SU-DHL-6 (cell line): ENCODE measurements around the gene WDR75.

Experiments used
- H2AFZ ChIP-seq: fragments of 200-600 bp; sonication (generic); 2 replicates; pipeline ENCODE4 v1.6.1; 2014; ENCODE audit warnings: low read depth, mild to moderate bottlenecking, moderate library complexity, mixed read lengths, antibody characterized with exemption, low read length; ENCODE audit not compliant: severe bottlenecking
- H3F3A ChIP-seq: fragments of 200-600 bp; shearing (Covaris generic); 2 replicates; pipeline ENCODE4 v1.6.0; 2016; ENCODE audit warnings: antibody characterized with exemption, mild to moderate bottlenecking; ENCODE audit not compliant: insufficient read depth
- H3K27ac ChIP-seq: fragments of 200-600 bp; sonication (generic); 2 replicates; pipeline ENCODE4 v1.5.1; 2016; ENCODE audit warnings: low read depth, mild to moderate bottlenecking, low read length, moderate library complexity, mixed read lengths
- H3K27me3 ChIP-seq: fragments of 200-600 bp; sonication (generic), shearing (Covaris generic); 2 replicates; pipeline ENCODE4 v1.6.0; 2014; ENCODE audit warnings: mild to moderate bottlenecking, low read length
- H3K36me3 ChIP-seq: fragments of 200-600 bp; sonication (generic); 2 replicates; pipeline ENCODE4 v1.6.1; 2014; ENCODE audit warnings: mild to moderate bottlenecking, low read length, mixed read lengths
- H3K4me2 ChIP-seq: fragments of 300-600, 200-600 bp; shearing (Covaris generic), sonication (generic); 2 replicates; pipeline ENCODE4 v1.6.0; 2014; ENCODE audit warnings: low read length, low read depth, mild to moderate bottlenecking; ENCODE audit not compliant: poor library complexity, severe bottlenecking
- H3K4me3 ChIP-seq: fragments of 200-600 bp; sonication (generic); 2 replicates; pipeline ENCODE4 v1.5.1; 2014; ENCODE audit warnings: antibody characterized with exemption, low read length, mild to moderate bottlenecking, mixed read lengths; ENCODE audit not compliant: insufficient read depth, poor library complexity, severe bottlenecking
- H3K79me2 ChIP-seq: fragments of 200-600 bp; sonication (generic); 2 replicates; pipeline ENCODE4 v1.6.1; 2014; ENCODE audit warnings: mild to moderate bottlenecking, low read length, moderate library complexity; ENCODE audit not compliant: insufficient read depth
- H3K9ac ChIP-seq: fragments of 200-600 bp; sonication (generic); 2 replicates; pipeline ENCODE4 v1.7.0; 2014; ENCODE audit warnings: mild to moderate bottlenecking, low read length
- H3K9me2 ChIP-seq: fragments of 200-600 bp; sonication (generic); replicated peaks from 2 replicates; pipeline ENCODE4 v1.6.1; 2014; ENCODE audit warnings: low read length; ENCODE audit not compliant: insufficient read depth
- H3K9me3 ChIP-seq: fragments of 200-600 bp; sonication (generic); 2 replicates; pipeline ENCODE4 v1.6.1; 2014; ENCODE audit warnings: low read length, mixed read lengths; ENCODE audit not compliant: insufficient read depth
- H4K20me1 ChIP-seq: fragments of 200-600 bp; sonication (generic); 2 replicates; pipeline ENCODE4 v1.6.1; 2014; ENCODE audit warnings: low read depth, mild to moderate bottlenecking, antibody characterized with exemption, low read length, moderate library complexity, mixed read lengths
- CTCF ChIP-seq: fragments of 200-600 bp; sonication (generic); IDR thresholded peaks from one replicate; pipeline ENCODE4 v1.5.1; 2017; ENCODE audit warnings: antibody characterized with exemption, mild to moderate bottlenecking, low read length, moderate library complexity; ENCODE audit not compliant: insufficient read depth, poor library complexity, severe bottlenecking
- EZH2phosphoT487 ChIP-seq: fragments of 200-600 bp; sonication (generic), shearing (Covaris generic); conservative IDR thresholded peaks from 2 replicates; pipeline ENCODE4 v1.6.1; 2018; ENCODE audit warnings: mild to moderate bottlenecking, antibody characterized with exemption, low read length, moderate library complexity, mixed read lengths

WDR75 gene

GRCh38 chr2:189402932-189403331 lies 38.3 kb upstream of the WDR75 start:
- no peak overlapping the region for H3K9ac ChIP-seq
- H3K79me2 ChIP-seq: no peaks in the 10 kb centered on the region
- no peak overlapping the region for H3K4me3 ChIP-seq
- H2AFZ ChIP-seq: no peak overlapping the region
- no peaks in the 10 kb centered on the region for H3K36me3 ChIP-seq
- no peak overlapping the region for H3K27ac ChIP-seq
- H3K9me2 ChIP-seq: no peaks in the 10 kb centered on the region
- TF ChIP-seq CTCF: no peak
- no peak for TF ChIP-seq EZH2phosphoT487
- H3K27me3 ChIP-seq: no peaks in the 10 kb centered on the region
- no peaks in the 10 kb centered on the region for H4K20me1 ChIP-seq
- H3K9me3 ChIP-seq: no peaks in the 10 kb centered on the region
- no peak overlapping the region for H3K4me2 ChIP-seq
- H3F3A ChIP-seq: no peaks in the 10 kb centered on the region

GRCh38 chr2:189406586-189407233 lies 34.6 kb upstream of the WDR75 start:
- H3K4me2 ChIP-seq: no peak overlapping the region
- no peak overlapping the region for H3K9ac ChIP-seq
- H3K27ac ChIP-seq: no peak overlapping the region
- H3F3A ChIP-seq: no peaks in the 10 kb centered on the region
- no peak overlapping the region for H3K4me3 ChIP-seq
- H4K20me1 ChIP-seq: no peaks in the 10 kb centered on the region; the same call in 1 of the 2 replicates
- no peaks in the 10 kb centered on the region for H3K36me3 ChIP-seq
- H2AFZ ChIP-seq: no peak overlapping the region
- no peaks in the 10 kb centered on the region for H3K27me3 ChIP-seq
- TF ChIP-seq EZH2phosphoT487: no peak
- TF ChIP-seq CTCF: no peak
- H3K9me3 ChIP-seq: no peaks in the 10 kb centered on the region
- H3K9me2 ChIP-seq: no peaks in the 10 kb centered on the region
- H3K79me2 ChIP-seq: no peaks in the 10 kb centered on the region

- H3K36me3 ChIP-seq: no peaks in the 10 kb centered on the region
- H2AFZ ChIP-seq: no peak overlapping the region
- no peaks in the 10 kb centered on the region for H3F3A ChIP-seq
- no peak for TF ChIP-seq CTCF
- TF ChIP-seq EZH2phosphoT487: no peak
- H3K4me2 ChIP-seq: no peak overlapping the region
- no peak overlapping the region for H3K9ac ChIP-seq
- no peak overlapping the region for H3K4me3 ChIP-seq
- no peaks in the 10 kb centered on the region for H3K79me2 ChIP-seq
- no peaks in the 10 kb centered on the region for H3K9me3 ChIP-seq
- no peaks in the 10 kb centered on the region for H3K27me3 ChIP-seq
- no peaks in the 10 kb centered on the region; the same call in 1 of the 2 replicates for H4K20me1 ChIP-seq
- H3K9me2 ChIP-seq: no peaks in the 10 kb centered on the region
- H3K27ac ChIP-seq: no peak overlapping the region
These were observed 33.7 kb upstream of the WDR75 start for GRCh38 chr2:189407281-189408209.
